GM12864 (cell line): ENCODE results near the gene SLC33A1.
A peak's percentile ranks its signal among the peaks of the same experiment; 100 is the strongest.
"Not testable (repeated sequence)": the region's sequence is repeated elsewhere in the genome, so short reads cannot be mapped to it uniquely, and the experiment has no call there.

Experiments used
- DNase-seq: peaks from one replicate; pipeline ENCODE4 v3.0.0-alpha.2; 2011; ENCODE audit warnings: low read depth
- H3K4me3 ChIP-seq: 2 replicates; pipeline ENCODE4 v1.5.1; 2011; ENCODE audit warnings: mild to moderate bottlenecking, low read depth, low read length, control low read depth
- CTCF ChIP-seq: IDR thresholded peaks from 2 replicates; pipeline ENCODE4 v1.5.1; 2011; ENCODE audit warnings: low read depth, mild to moderate bottlenecking, moderate library complexity, low read length, control low read depth, inconsistent platforms; ENCODE audit errors: missing control alignments

The SLC33A1 gene

DNA sequence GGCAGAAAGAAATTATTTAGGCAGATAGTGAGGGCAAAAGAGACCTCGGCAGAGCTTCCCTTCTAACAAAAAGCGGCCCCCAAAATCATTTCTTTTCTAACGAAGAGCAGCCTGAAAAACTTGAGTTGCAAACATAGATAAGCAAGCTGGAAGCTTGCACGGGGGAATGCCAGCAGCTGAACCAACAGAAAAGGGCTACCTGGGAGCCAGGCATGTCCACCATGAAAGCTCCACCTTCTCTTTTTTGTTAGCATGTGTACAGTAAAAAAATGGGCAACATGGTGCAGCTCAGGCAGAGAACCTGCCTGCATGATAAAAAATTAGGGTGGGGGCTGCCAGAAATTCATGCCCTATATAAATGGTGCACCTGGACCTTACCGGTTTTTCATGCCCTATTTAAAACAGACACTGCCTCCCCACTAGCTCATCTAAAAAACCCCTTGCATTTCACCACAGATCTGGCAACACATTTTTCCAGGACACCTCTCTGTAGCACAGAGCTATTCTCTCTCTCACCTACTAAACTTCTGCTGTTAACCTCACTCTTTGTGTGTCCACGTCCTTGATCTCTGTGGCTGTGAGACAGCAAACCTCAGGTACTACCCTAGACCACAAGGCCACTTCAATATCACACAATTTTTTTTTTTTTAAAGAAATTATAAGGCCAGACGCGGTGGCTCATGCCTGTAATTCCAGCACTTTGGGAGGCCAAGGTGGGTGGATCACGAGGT is 18.7 kb downstream of the SLC33A1 start:
- H3K4me3 ChIP-seq: no peak overlapping the region
- no peak for DNase-seq
- no peak for TF ChIP-seq CTCF

- not testable (repeated sequence) for DNase-seq, H3K4me3 ChIP-seq
These were observed 25.6 kb downstream of the SLC33A1 start for GRCh38 chr3:155828490-155829098.

- no peak overlapping the region for H3K4me3 ChIP-seq
- TF ChIP-seq CTCF: no peak
- DNase-seq: no peak
These were observed 39.1 kb downstream of the SLC33A1 start for GRCh38 chr3:155815030-155815545.

DNA sequence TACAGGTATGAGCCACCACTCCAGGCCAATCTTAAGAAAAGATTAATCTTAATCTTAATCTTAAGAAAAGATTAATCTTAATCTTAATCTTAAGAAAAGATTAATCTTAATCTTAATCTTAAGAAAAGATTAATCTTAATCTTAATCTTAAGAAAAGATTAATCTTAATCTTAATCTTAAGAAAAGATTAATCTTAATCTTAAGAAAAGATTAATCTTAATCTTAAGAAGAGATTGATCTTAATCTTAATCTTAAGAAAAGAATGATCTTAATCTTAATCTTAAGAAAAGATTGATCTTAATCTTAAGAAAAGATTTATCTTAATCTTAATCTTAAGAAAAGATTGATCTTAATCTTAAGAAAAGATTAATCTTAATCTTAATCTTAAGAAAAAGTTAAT is 41.0 kb downstream of the SLC33A1 start:
- not testable (repeated sequence) for H3K4me3 ChIP-seq, DNase-seq

GRCh38 chr3:155809181-155809580 is 45.0 kb downstream of the SLC33A1 start:
- TF ChIP-seq CTCF: no peak
- no peak for DNase-seq
- H3K4me3 ChIP-seq: no peak overlapping the region

GRCh38 chr3:155807823-155808222 is 46.4 kb downstream of the SLC33A1 start:
- no peak for DNase-seq
- TF ChIP-seq CTCF: no peak
- H3K4me3 ChIP-seq: no peak overlapping the region

DNA sequence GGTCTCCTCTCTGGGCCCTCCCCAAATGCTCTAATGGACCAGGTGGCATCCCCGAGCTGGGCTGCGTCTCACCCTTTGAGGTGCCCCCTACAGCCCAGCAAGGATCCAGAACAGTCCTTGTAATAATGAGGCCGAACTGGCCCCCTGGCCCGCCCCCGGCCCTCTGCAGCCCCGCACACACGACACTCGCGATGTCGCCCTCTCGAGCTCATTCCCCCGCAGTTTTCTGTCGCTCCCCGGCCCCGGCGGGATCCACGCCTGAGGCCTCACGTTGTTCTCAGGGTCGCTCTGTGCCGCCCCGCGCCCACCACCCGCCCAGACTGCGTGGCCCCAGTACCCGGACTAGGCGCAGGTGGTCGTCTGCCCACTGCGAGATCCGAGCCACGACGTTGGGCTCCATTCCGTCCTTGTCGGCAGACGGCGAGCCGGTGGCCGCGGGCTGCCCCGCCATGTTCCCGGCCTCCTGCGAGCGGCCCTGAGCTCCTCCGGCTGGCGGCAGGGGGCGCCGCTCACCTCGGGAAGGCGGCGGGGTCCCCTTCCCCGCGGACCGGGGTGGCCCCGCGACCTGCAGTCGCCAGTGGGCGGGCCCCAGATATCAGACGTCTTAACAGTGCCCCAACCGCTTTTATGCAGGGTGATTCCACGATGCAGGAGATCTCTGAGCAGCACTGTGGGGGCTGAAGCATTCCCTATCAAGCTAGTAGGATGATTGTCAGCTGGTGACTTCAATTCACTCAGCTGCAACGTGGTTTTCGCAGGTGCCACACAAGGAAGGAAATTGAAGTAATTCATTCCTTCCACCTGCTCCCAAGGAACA is 48.2 kb downstream of the SLC33A1 start, which contains the start of gene C3orf33:
Gene C3orf33 (minus strand): TSS at position 477 of the 817 bp plus-strand sequence. CDS start 26 bp downstream, at position 451.
- H3K4me3 ChIP-seq: peak within 1 kb of the TSS; percentile 68
- DNase-seq: peak; percentile 18
- peak; percentile 85 for TF ChIP-seq CTCF
